Uterus (tissue), 2 donors: ENCODE results near the gene CRHR2.

Experiments used
- POLR2A ChIP-seq, 2 donors: fragments of 450-650 bp; IDR thresholded peaks; one replicate each; pipeline ENCODE4 v1.6.1; 2016; ENCODE audit warnings: antibody characterized with exemption in 2 of 2, mild to moderate bottlenecking in 1 of 2, moderate library complexity in 1 of 2
- TF ChIP-seq, protein P1 (sequence below), 4 experiments: fragments of 200-600 bp in 2 of 4; fragments of 450-650 bp in 2 of 4; sonication (generic) in 2 of 4; IDR thresholded peaks; one replicate each; pipeline ENCODE4 v1.5.1; 2016 to 2019; ENCODE audit warnings: antibody characterized with exemption in 4 of 4, mild to moderate bottlenecking in 2 of 4, moderate library complexity in 1 of 4

DNA sequence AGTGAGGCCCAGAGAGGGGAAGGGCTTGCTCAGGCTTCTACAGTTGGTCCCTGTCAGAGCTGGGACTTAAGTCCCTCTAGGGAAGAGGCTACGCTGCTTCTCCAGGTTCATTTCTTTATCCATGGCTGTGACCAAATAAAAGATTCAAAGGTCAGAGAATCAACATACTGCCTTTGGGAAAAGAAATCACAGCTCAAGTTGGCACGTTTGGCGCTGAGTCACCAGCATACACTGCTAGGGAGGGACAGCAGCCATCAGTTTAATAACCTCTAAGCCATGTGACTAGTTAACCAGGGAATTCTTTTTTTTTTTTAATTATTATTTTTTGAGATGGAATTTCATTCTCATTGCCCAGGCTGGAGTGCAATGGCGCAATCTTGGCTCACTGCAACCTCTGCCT, 28.4 kb upstream of the CRHR2 start:
- TF ChIP-seq, protein P1, sequence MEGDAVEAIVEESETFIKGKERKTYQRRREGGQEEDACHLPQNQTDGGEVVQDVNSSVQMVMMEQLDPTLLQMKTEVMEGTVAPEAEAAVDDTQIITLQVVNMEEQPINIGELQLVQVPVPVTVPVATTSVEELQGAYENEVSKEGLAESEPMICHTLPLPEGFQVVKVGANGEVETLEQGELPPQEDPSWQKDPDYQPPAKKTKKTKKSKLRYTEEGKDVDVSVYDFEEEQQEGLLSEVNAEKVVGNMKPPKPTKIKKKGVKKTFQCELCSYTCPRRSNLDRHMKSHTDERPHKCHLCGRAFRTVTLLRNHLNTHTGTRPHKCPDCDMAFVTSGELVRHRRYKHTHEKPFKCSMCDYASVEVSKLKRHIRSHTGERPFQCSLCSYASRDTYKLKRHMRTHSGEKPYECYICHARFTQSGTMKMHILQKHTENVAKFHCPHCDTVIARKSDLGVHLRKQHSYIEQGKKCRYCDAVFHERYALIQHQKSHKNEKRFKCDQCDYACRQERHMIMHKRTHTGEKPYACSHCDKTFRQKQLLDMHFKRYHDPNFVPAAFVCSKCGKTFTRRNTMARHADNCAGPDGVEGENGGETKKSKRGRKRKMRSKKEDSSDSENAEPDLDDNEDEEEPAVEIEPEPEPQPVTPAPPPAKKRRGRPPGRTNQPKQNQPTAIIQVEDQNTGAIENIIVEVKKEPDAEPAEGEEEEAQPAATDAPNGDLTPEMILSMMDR (IDR thresholded peaks at IDR 0.05), result no peak
- no peak for TF ChIP-seq POLR2A (IDR thresholded peaks at IDR 0.05)
